Hippocampal formation (tissue), 2 donors: Measurements from ENCODE around the gene SPON1.
"Not testable (repeated sequence)": the region's sequence is repeated elsewhere in the genome, so short reads cannot be mapped to it uniquely, and the experiment has no call there.

Experiments used
- DNase-seq, 2 donors: peaks; one replicate each; lab custom pipeline; 2025; lab: John Stamatoyannopoulos, UW

Gene SPON1

DNA sequence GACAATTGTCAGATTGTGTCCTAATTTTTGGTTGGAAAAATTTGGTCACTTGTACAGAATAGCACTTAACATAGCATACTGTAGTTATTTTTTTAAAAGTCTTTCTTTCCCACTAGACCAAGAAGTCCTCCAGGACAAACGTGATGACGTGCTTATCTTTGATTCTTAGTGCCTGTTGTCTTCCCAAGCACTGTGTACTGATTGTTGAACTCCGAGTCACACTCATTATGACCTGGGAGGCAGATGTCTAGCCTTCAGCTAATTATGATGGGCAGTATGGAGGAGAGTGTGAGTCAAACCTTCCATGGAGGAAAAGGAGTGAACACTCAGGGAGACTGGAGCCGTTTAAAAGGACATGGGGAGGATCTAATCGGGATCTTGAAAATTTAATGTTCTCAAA, 119.8 kb downstream of the SPON1 start:
- no peak for DNase-seq

DNA sequence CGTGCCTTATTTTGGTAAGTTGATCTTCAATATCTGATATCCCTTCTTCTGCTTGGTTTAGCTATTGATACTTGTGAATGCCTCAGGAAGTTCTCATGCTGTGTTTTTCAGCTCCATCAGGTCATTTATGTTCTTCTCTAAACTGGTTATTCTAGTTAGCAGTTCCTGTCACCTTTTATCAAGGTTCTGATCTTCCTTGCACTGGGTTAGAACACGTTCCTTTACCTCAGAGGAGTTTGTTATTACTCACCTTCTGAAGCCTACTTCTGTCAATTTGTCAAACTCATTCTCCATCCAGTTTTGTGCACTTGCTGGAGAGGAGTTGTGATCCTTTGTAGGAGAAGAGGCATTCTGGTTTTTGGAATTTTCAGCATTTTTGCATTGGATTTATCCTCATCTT, 126.3 kb downstream of the SPON1 start:
- DNase-seq = not testable (repeated sequence)

DNA sequence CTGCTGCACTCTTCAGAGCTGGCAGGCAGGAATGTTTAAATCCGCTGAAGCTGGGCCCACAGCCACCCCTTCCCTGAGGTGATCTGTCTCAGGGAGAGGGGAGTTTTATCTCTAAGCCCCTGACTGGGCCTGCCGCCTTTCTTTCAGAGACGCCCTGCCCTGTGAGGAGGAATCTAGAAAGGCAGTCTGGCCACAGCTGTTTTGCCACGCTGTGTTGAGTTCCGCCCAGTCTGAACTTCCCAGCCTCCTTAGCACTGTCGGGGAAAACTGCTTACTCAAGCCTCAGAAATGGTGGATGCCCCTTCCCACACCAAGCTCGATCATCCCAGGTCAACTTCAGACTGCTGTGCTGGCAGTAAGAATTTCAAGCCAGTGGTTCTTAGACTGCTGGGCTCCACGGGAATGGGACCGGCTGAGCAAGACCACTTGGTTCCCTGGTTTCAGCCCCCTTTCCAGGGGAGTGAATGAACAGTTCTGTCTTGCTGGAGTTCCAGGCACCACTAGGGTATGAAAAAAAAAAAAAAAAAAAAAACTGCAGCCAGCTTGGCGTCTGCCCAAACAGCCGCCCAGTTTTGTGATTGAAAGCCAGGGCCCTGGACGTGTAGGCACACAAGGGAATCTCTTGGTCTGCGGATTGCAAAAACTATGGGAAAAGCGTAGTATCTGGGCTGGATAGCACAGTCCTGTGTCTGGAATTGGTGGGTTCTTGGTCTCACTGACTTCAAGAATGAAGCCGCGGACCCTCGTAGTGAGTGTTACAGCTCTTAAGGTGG, 127.4 kb downstream of the SPON1 start:
- DNase-seq = no peak

DNA sequence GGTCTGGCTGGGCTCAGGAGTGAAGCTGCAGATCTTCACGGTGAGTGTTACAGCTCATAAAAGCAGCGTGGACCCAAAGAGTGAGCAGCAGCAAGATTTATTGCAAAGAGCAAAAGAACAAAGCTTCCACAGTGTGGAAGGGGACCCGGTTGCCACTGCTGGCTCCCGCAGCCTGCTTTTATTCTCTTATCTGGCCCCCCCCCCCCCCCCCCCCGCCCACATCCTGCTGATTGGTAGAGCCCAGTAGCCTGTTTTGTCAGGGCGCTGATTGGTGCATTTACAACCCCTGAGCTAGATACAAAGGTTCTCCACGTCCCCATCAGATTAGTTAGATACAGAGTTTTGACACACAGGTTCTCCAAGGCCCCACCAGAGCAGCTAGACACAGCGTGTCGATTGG, 128.1 kb downstream of the SPON1 start:
- DNase-seq = not testable (repeated sequence)

DNA sequence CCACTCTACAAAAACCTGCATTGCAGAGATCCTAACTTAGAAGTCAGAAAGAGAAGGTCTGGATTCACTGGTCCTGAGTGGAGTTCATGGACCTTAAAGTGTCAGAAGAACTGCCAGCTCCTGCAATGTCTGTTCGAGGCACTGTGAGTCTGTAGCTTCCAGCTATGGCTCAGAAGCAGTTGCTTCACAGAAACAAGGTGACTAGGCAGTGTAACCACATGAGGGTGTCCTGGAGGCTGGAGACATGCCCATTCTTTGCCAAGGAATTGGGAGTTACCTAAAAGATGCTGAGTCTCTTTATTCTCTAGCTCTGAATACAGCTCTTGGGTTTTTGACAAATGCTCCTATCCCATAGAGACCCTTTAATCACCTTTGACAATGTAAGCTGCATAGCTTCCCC, 130.5 kb downstream of the SPON1 start:
- DNase-seq = no peak

DNA sequence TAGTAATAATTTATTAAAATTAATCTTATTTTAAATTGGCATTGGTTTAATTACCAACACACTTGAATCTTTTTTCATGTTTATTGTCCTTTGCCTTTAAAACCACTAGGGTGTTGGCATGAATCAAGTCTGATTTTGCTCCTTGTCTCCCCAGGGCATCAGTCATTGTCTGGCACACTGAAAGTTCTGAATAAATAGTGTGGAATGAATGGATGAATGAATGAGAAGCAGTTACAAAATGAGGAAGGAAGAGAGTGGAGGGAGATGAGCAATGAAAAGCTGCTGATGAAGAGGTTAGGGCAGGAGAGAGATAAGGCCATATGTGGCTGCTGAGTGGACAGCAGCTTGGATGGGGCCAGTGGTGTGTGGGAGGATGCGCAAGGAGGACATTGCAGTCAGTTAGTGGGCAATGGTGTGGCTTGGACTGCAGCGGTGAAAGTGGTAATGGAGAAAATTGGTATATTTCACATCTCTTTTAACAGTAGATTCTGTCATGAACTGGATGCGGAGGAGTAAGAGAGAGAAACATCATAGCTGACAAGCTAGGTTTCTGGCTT, 132.0 kb downstream of the SPON1 start:
- no peak for DNase-seq

DNA sequence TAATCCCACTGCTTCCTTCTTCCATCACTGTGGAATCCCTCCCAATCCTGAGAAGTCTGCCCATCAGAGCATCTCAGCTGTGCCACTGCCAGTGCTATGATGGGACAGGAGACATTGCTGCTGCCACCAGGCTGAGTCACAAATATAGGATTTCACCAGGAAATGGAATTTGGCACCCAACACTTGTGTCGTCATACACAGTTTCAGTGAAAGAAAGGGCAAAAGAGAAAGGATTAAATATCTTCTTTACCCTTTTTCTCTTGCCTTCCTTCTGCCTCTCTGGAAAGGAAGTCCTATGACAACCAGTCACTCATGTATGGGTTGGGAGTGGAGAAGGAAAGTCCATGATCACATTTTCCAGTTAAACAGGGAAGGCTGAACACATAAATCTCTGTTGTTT, 133.4 kb downstream of the SPON1 start:
- no peak for DNase-seq

DNA sequence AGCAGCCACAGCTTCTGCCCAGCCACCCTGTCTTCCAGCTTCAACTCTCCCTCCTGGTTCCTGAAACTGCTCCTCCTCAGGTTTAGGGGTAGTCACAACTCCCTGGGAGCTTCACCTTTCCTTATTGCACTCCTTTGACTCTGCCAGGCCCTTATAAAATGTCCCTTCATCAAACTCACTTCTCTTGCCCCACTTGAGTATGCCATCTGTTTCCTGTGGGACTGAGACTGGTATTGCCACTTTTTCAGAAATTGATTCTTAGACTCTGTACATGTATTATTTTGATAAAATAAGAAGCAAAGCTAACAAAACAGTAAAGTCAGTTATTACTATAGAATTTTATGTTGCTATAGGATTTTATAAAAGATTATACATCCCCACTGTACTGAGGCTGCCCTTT, 134.1 kb downstream of the SPON1 start:
- DNase-seq = no peak

DNA sequence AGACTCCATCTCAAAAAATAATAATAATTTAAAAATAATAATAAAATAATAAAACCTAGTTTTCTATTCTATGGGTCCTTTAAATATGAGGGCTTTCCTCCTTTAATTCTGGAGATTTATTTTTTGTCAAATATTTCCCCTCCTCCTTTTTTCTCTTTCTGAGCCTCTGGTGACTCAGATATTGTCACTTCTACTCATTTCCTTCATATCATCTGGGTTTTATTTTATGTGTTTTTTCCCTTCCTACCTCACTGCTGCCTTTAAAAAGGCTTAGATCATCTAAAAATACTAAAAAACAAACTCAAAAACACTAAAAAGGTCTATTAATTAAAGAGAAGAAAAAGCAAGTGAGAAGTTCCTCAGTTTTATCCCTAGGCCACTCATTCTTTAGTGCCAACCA, 138.9 kb downstream of the SPON1 start:
- no peak for DNase-seq

DNA sequence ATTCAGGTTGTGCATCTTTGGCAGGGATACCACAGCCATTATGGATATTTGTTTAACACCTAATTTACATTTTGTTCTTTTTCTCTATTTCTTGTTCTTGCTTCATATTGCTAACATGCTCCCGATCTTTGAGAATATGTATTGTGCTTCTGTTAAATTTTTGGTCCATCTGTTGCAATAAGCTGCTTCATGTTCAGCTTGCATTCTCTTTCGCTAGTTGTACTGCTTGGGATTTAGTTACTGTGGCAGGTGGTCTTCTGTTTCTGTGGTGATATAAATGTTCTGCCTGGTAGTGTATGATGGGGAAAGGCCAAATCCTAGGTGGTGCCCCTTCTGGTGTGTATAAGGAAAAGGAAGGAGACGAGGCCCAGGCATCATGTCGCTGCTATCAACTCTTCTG, 140.2 kb downstream of the SPON1 start:
- DNase-seq = no peak

DNA sequence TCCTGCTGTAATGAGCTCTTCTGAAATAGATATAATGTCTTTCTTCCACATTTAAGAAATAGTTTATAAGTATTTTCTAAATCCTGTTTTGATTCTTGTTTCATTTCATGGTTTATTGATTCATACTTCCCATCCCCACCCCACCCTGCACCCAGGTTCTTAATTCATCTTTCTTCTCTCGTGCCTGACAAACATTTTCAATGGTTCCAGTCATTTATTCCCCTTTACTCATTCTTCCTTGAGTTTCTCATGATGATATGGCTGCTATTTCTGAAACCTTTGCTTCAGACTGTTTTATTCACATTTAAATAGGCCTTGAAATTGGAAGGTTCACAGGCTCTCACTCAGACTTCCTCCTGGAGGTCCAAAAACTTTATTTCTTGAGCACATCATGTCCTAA, 142.9 kb downstream of the SPON1 start:
- no peak for DNase-seq

DNA sequence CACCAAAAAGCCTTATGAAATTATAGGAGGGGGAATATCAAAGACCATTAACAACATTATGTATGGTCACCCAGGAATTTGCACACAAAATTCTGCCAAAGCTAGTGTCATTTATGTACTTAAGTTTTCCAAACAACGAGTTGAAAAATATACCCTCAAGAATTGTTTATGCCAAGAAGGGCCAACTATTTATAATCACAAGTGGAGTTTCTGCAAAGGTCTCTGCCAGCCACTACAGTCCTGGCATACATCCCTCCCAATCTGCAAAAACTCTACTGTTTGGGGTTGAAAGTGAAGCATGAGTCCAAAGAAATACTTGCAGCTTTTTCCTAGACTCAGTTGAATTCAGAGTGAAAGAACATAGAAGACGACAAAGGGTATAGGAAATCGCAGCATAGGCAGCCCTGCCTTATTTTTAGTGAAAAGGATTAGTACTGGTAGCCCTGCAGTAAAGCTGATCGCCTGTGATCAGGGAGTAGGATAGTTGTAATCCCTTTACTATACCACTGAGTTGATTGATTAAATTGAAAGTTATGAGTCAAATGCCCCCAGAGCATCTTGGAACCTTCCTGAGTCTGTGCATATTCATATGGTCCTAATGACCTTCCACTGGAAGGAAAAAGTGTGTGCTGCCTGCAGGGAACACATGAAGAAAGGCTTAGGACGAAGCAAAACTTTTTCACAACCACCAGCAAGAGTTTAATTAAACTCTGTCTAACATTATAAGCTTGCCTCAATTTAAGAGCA, 144.0 kb downstream of the SPON1 start:
- DNase-seq = no peak

DNA sequence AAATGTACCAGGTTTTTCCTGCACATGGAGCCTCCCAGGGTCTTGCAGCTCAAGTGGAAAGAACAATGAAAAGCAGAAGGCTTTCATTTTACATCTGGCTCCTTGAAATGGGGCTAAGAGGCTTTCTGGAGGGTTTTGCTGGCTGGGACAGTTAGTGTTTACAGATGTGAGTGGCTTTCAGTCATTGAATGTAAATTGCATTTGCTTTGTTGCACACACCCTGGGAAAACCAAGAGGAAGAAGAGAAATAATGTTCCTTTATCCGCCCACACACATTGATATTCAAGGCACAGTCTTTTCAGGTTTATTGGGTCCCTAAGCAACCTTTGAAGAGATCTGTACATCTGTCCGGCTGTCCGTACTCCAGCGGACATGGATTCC, 144.5 kb downstream of the SPON1 start:
- no peak for DNase-seq

DNA sequence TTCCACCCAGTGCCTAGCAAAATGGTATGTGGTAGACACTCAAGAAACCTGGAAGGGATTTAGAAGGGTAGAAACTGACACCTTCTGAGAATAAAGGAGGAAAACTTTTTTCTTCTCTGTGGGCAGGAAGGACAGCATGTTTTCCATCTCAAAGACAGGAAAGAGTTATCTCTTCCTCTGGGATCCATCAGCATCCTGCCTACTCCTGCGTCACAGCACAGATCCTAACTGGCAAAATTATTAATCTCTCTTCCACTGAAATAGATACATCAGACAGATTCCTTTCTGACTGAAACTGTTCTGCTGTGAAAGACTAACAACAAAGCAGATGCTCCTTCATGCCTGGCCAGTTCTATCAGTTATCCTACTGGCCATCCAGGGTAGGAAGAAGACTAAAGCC, 147.2 kb downstream of the SPON1 start:
- no peak for DNase-seq

DNA sequence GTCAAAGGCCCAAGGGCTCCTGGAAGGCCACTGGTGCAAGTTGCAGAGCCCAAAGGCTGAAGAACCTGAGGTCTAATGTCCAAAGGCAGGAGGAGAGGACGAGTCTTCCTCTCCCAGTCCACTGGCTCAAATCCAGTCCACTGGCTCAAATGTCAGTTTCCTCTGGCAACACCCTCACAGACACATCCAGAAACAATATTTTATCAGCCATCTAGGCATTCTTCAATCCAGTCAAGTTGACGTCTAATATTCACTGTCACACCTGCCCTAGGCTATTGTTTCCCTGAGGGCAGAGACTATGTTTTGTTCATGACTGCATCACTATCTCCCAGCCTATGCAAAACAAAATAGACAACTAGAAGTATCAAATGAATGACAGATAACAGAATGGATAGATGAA, 148.1 kb downstream of the SPON1 start:
- DNase-seq = no peak

DNA sequence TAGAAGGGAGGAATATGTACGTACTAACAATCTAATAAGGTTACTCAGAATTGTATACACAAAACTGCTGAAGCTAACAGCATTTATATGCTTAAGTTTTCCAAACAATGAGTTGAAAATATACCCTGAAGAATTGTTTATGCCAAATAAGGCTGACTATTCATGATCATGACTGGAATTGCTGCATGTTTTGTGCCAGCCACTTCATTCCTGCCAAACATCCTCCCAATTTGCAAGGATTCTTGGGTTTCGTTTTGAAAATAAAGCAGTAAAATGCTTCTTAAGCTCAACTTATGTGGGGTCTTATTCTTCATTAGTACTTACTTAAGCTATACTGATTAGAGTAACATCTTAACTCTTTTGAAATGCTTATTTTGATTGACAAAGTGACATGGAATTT, 149.0 kb downstream of the SPON1 start:
- no peak for DNase-seq

DNA sequence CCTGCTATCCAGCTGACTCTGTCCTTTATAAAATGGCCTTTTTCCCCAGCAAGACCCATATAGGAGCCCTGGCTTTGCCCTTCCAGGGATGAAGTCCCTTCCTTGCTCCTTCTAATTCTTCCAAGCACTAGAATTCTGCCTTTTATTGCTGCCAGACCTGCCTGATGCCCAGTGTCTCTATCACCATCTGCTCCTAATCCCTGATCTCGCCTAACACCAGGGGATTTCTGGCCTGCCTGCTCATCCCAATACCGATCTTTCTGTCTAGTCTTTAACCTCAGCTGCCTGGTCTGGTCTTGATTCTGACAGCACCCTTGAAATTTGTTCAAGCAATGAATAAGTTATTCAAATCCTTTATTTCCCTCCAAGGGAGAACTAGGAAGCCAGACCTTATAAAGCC, 150.2 kb downstream of the SPON1 start:
- no peak for DNase-seq

DNA sequence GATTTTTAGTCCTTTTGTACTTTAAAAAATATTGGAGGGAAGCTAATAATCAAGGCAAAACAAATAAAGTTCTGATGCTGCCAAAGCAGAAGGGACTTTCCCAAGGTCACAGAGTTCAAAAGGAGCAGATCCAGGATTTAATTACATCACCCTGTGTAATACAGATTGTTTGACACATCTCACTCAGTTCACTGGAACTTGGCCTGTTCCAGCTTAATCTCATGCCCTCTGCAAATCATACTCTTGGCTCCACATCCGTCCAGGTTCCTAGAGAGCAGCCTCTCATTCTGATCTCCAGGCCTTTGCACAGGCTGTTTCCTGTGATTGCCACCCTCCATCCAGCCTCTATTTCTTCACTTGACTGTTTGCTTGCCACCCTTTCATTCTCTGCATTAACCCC, 151.7 kb downstream of the SPON1 start:
- no peak for DNase-seq

DNA sequence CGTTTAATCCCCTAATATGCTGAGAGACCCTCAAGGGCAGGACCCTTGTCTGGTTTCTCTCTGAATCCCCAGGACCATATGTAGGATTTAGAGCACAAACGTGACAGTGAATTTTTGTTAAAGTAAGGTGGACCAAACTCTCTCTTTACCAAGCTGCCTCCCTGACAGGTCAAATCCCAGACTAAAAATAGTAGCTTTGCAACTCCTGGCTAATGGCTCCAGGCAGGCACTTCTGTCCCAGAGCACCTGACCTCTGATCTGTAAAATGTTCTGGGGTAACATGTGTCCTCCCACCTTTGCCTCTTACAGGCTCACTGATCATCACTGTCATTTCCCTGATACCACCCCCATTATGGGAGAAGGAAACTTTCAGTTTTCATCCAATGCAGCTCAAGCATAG, 152.3 kb downstream of the SPON1 start:
- no peak for DNase-seq

DNA sequence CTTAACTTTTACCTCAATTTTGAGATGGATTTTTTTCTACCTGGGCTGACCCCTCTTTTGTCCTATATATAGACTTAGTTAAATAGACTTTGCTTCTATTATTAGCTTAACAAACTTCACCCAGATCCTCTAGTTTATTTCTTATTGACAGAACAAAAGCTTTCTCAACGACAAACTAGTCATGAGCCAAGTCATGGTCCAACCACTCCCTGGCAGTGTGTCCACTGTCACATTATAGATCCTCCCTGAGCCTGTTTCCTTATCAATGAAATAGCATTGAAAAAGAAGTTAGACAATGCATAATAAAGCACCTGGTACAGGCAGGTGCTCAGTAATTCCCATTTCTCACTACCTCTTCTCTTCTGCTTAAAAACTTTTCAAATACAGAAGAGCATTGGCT, 155.1 kb downstream of the SPON1 start:
- DNase-seq = no peak

DNA sequence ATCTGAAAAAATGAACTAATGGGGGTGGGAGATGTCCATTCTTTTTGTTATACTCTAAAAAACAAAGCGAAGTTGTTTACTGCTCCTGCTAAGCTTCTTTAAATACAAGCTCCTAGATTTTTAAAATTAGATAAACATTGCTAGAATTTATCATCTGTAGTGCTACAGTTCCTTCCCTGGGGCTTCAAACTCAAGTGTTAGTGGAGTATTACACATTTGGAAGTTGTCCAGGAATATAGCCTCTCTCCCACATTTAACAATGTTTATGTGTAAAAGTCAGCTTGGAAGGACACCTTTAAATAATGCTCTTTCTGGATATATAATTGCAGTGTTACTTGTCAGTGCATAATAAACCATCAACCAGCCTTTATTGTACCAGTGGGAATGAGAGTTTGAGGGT, 155.5 kb downstream of the SPON1 start:
- no peak for DNase-seq

DNA sequence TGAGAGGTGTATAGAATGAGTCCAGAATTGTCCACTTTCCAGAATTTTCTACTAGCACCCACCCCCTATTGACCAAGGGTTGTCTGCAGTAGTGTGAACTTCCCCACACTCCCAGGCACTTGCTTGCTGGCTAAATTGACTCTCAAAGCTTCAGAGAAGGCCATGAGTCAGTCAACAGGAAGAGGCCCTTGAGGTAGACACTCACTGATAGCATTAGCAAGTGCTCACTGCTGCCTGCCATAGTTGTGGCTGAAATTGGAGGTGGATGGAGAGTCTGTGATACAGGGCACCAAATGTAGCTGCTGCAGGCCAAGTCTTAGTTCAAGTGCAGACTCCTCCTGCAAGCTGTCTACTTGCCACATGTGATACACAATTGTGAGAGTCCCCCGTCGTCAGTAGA, 156.8 kb downstream of the SPON1 start:
- no peak for DNase-seq

DNA sequence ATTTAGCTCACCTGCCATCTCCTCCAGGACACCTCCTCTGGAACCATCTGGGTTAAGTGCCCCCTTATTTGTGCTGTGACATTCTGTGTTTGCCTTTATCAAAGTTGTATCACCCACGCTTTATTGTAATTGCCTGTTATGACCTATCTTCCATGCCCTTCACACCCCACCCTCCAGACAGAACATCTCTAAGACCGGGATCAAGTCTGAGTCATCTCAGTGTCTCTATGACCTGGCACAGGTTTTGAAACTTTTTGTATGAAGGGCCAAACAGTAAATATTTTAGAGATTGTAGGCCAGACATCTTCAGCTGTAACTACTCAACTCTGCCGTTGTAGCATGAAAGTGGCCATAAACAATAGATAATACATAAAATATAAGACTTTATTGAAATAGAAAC, 161.8 kb downstream of the SPON1 start:
- DNase-seq = no peak
